Measurements from ENCODE around the gene B4GAT1.
A peak's percentile ranks its signal among the peaks of the same experiment; 100 is the strongest.
"Not testable (repeated sequence)": the region's sequence is repeated elsewhere in the genome, so short reads cannot be mapped to it uniquely, and the experiment has no call there.

Gene B4GAT1

DNA sequence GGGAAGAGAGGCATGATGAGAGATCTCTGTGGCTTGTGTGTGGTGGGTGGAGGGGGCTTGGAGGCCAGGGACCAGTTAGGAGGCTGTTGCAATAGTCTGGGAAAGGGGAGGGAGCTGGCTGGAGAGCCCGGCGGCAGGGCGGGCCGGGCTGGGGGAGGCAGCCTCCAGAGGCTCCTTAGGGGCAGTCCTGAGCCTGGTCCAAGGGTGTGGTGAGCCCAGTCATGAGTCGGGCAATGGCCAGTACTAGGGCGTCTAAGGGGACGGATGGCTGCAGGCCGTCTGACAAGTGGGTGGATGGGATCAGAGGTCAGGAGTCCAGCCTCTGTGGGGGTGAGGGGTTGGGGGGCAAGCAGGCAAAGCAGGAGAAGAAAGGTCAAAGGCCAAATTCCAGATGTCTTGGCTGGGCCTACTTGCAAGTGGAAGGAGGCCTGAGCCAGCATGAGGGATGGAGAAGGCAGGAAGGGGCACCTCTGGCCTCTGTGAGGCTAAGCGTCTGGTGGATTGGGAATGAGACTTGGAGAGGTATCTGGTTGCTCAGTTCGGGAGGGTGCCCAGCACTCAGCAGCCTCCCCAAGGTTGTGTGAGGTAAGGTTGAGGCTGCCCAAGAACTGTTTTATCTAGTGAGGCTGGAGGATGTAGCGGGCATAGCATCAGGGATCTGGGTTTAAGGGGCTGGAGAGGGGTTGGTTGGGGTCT is 24.5 kb downstream of the B4GAT1 start:
- DNase-seq (ENCODE audit: low read depth, low spot score), result no peak

GRCh38 chr11:66321606-66322005 is 25.8 kb downstream of the B4GAT1 start:
- DNase-seq (ENCODE audit: low read depth, low spot score), result no peak

DNA sequence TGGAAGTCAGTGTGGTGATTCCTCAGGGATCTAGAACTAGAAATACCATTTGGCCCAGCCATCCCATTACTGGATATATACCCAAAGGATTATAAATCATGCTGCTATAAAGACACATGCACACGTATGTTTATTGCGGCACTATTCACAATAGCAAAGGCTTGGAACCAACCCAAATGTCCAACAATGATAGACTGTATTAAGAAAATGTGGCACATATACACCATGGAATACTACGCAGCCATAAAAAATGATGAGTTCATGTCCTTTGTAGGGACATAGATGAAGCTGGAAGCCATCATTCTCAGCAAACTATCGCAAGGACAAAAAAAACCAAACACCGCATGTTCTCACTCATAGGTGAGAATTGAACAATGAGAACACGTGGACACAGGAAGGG is 26.7 kb downstream of the B4GAT1 start:
- not testable (repeated sequence) for DNase-seq (ENCODE audit: low read depth, low spot score)

GRCh38 chr11:66320289-66320688 is 27.1 kb downstream of the B4GAT1 start:
- not testable (repeated sequence) for DNase-seq (ENCODE audit: low read depth, low spot score)

DNA sequence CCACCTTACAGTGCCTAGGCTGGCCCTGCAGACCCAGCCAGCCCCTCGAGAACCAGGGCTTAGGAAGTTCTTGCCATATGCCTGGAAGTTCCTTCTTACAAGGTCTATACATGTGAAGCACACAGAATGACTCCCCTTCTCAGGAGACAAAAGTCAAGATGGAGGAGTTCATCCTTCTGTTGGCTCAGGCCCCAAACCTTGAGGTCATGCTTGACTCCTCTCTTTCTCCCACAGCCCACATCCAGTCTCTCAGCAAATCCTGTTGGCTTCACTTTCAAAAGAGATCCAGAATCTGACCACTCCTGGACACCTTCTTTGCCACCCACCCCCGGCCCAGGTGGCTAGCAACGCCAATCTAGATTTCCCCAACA is 28.8 kb downstream of the B4GAT1 start:
- no peak for DNase-seq (ENCODE audit: low read depth, low spot score)

DNA sequence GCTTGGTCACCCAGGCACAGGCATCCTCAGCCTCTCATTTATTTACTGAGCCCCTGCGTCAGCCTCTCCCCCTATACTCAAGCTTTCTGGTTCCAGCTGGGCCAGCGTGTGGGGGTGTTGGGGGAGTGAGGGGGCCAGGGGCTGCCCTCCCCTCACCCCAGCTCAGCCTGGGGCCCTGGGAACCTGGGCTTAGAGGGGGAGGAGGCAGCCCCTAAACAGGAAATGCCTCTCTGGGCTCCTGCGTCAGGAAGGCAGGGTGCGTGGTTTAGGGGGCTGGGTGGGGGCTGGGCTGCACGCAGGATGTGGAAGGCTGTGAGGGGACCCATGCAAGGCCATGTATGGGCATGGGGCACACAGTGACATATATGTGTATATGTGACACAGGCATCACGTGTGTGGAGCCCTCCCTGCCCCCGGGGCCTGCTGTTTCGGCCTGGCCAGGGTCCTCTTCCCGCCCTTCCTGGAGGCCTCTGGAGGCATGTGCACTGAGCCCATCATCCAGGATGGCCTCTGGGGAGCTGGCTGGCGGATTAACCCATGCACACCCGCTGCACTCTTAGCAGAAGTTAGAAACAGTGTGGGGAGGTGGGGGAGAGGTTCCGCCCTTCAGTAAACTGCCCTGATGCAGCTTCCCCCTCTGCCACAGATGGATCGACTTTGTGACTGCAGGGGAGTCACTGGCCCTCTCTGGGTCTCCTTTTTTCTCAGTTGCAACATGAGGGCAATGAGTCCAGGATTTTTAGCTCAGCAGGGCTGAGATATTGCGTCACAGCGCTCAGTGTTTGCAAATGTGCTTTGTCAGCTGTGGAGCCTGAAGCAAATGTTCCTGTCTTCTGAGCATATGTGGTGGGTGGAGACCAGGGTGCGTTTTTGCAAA is 29.5 kb downstream of the B4GAT1 start:
- DNase-seq (ENCODE audit: low read depth, low spot score), result peak; percentile 65

GRCh38 chr11:66317322-66317722 is 30.1 kb downstream of the B4GAT1 start:
- no peak for DNase-seq (ENCODE audit: low read depth, low spot score)

DNA sequence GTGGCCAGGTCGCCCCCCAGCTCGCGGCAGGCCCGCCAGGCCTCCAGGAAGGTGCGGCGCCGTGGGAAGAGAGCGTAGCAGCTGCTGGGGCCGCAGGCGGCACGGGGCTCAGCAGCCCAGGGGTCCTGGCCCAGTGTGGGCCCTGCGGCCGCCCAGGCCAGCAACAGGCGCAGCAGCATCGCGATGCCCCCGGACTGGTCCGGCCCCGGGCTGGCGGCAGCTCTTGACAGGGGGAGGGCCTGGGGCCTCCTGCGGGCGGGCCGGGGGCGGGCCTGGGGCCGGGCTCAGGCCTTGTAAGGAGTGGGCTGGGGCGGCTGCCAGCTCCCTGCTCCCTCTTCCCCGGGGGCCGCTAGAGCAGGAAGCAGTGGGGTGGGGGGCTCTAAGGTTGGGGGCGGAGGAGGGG is 30.6 kb downstream of the B4GAT1 start, which contains the start of gene CD248:
Gene CD248, minus strand, starts transcription at position 196 of the 403 bp plus-strand sequence. Its CDS starts 17 bp downstream, at position 179.
- DNase-seq (ENCODE audit: low read depth, low spot score), result peak; percentile 45

GRCh38 chr11:66315921-66316811 is 31.3 kb downstream of the B4GAT1 start:
- no peak for DNase-seq (ENCODE audit: low read depth, low spot score)

DNA sequence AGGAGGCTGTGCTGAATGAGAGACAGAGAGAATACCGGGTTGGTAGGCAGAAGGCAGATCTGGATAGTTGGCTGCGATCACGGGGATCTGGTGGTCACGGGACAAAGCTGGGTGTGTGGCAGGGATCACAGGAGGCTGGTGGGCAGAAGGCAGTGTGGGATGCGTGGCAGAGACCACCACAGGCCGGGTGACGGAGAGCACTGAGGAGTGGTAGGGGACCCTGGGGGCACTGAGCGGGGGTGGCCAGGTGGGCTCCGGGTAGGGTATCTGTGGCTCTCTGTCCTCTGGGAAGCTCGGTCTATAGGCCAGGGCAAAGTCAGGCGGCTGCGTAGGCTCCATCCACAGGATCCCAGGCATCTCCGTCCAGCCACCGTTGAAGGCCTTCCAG is 31.9 kb downstream of the B4GAT1 start:
- no peak for DNase-seq (ENCODE audit: low read depth, low spot score)

GRCh38 chr11:66314561-66315497 is 32.6 kb downstream of the B4GAT1 start:
- no peak for DNase-seq (ENCODE audit: low read depth, low spot score)

GRCh38 chr11:66314186-66314501 is 33.3 kb downstream of the B4GAT1 start:
- DNase-seq (ENCODE audit: low read depth, low spot score), result no peak

- DNase-seq (ENCODE audit: low read depth, low spot score), result no peak
Observed at GRCh38 chr11:66313321-66314185, 33.9 kb downstream of the B4GAT1 start.

DNA sequence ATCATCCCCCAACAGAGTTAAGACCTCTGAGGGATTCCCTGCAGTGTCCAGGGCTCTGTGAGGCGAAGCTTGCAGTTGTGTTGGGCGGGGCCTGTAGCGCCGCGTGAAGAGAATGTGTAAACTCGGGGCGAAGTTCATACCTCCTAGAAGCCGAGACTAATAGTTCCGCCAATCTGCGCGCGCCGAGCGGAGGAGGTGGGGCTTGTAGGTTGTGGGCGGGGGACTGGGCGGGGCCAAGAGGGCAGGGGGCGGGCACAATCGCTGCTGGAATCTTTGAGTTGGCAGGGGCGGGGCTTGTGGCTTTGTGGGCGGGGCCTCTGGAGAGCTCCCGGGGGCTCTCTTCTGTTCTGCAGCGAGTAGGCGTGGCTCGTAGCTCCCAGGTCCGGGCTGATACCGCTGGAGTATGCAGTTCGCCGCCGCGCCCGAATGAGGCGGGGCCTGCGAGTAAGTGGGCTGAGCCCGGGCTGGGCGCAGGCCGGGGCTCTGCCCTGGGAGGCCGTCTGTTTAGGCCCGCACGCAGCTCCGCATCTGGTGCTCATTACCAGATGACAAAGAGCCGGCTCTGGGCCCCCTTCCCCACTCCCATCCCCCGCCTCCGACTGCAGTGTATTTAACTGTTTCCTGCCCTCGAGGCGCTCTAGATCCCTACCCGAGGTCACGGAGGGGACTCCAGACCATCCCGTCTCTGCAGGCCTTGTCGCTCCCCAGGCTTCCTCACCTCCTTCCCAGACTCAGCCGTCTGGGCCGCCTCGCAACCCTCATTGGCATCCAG is 34.7 kb downstream of the B4GAT1 start:
- DNase-seq (ENCODE audit: low read depth, low spot score), result peak; percentile 99

DNA sequence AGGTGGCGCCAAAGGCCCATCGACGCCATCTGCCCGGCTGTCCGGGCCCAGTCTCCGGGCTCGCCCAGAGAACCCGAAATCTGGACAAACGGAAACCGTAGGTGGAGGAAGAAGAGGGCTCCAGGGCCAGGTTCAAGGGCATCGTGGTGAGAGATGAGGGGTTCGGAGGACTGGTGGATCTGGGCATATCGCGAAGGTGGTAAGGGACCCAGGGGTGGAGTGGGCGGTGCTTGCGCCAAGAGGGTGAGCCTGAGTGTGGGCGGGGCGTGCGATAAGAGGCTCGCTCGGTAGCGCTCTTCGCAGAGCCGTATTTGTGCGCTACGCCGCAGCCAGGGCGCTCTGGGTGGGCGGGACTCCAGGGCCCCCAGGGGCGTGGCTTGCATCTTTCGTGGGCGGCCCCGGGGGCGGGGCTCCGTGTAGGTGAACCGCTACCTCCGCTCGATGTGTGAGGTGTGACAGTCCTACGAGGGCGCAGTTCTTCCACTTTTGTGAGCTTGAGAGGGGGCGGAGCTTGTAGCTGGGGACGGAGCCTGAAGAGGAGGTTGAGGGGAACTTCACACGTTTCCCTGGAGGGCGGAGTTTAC is 35.4 kb downstream of the B4GAT1 start:
- peak; percentile 97 for DNase-seq (ENCODE audit: low read depth, low spot score)

- peak; percentile 93 for DNase-seq (ENCODE audit: low read depth, low spot score)
Observed at GRCh38 chr11:66311470-66311964, 35.9 kb downstream of the B4GAT1 start.

DNA sequence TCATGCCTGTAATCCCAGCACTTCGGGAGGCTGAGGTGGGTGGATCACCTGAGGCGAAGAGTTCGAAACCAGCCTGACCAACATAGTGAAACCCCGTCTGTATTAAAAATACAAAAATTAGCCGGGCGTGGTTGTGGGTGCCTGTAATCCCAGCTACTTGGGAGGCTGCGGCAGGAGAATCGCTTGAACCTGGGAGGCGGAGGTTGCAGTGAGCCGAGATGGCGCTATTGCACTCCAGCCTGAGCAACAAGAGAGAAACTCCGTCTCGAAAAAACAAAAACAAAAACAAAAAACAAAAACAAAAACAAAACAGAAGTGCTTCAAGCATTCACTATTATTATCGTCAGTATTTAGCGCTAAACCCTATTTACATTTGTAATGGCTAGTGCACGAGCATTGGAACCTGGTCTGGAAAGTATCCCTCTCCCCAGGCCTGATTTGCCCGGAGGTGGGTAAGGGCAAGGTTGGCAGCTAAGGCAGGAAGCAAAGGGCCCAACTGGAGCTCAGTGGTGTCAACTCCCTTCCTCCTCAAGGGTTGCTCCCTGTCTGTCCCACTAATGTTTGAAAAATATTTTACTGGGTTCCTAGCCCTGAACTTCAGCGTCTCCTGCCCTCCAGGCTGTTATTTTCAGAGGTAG is 36.5 kb downstream of the B4GAT1 start:
- DNase-seq (ENCODE audit: low read depth, low spot score), result not testable (repeated sequence)

DNA sequence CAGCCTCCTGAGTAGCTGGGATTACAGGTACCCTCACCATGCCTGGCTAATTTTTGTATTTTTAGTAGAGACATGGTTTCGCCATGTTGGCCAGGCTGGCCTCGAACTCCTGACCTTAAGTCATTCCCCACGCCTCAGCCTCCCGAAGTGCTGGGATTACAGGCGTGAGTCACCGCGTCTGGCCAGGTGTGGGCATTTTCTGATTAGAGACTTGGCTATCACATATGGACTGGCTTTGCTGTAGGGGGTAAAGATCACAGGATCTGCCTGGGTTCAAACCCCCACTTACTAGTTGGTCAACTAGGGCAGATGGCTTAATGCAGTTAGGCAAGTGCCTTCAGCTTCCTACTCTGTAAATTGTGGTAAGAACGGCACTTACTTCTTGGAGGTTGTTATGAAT is 37.1 kb downstream of the B4GAT1 start:
- no peak for DNase-seq (ENCODE audit: low read depth, low spot score)

All from ELF-1 (cell line).